HepG2 (cell line): ENCODE data around the gene ONECUT2. TPM values are rescaled to one million over a fixed set of nuclear protein-coding genes. Genes with fewer than 3 reads are reported as not detected.
A peak's percentile ranks its signal among the peaks of the same experiment; 100 is the strongest.

ENCODE experiments used
- ATF1 ChIP-seq: IDR thresholded peaks from 2 replicates; pipeline ENCODE4 v1.6.1; 2016; ENCODE audit warnings: mild to moderate bottlenecking, control low read depth
- ATF7 ChIP-seq, 2 experiments: fragments of 450-650 bp in 1 of 2; sonication (generic) in 1 of 2; formaldehyde crosslinking in 1 of 2; IDR thresholded peaks; 2 replicates each; pipeline versions ENCODE4 v1.4.0 to v1.6.1; 2016 to 2020; ENCODE audit warnings: antibody characterized with exemption in 1 of 2, mild to moderate bottlenecking in 1 of 2, missing genetic modification reagents in 1 of 2
- BCL6 ChIP-seq: IDR thresholded peaks from 2 replicates; pipeline ENCODE4 v1.6.1; 2016; ENCODE audit warnings: missing genetic modification reagents, missing compliant biosample characterization
- CREM ChIP-seq, 2 experiments: sonication (generic) in 1 of 2; formaldehyde crosslinking in 1 of 2; IDR thresholded peaks; 2 replicates each; pipeline versions ENCODE4 v1.4.0 to v1.6.1; 2016 to 2020; ENCODE audit warnings: antibody characterized with exemption in 1 of 2, mild to moderate bottlenecking in 1 of 2, missing genetic modification reagents in 1 of 2
- EP300 ChIP-seq, 3 experiments: sonication (generic) in 1 of 3; formaldehyde crosslinking in 1 of 3; IDR thresholded peaks; 2 replicates each; pipeline versions ENCODE4 v1.5.1 to v1.6.1; 2011 to 2020; ENCODE audit warnings: low read depth in 2 of 3, low read length in 2 of 3, borderline replicate concordance in 1 of 3, improper control_type of control experiment in 1 of 3, mild to moderate bottlenecking in 1 of 3, missing genetic modification reagents in 1 of 3, moderate library complexity in 1 of 3
- ESRRA ChIP-seq: sonication (generic); formaldehyde crosslinking; IDR thresholded peaks from 2 replicates; pipeline ENCODE4 v1.5.1; 2020; ENCODE audit warnings: mild to moderate bottlenecking, low read depth, missing genetic modification reagents
- FOXO1 ChIP-seq: sonication (generic); formaldehyde crosslinking; IDR thresholded peaks from 2 replicates; pipeline ENCODE4 v1.4.0; 2020; ENCODE audit warnings: missing genetic modification reagents
- GATAD2A ChIP-seq: IDR thresholded peaks from 2 replicates; pipeline ENCODE4 v1.6.1; 2016
- HDAC1 ChIP-seq: sonication (generic); formaldehyde crosslinking; IDR thresholded peaks from 2 replicates; pipeline ENCODE4 v1.5.1; 2020; ENCODE audit warnings: mild to moderate bottlenecking, missing genetic modification reagents
- NR2F2 ChIP-seq: IDR thresholded peaks from 2 replicates; pipeline ENCODE4 v1.6.1; 2012; ENCODE audit warnings: low read depth, inconsistent platforms, borderline replicate concordance
- PITX1 ChIP-seq: sonication (generic); formaldehyde crosslinking; IDR thresholded peaks from 2 replicates; pipeline ENCODE4 v1.5.1; 2020; ENCODE audit warnings: mild to moderate bottlenecking, missing genetic modification reagents
- PPARG ChIP-seq: conservative IDR thresholded peaks from 2 replicates; pipeline ENCODE4 v1.6.1; 2016; ENCODE audit warnings: missing biosample characterization, missing genetic modification reagents
- SIX1 ChIP-seq: sonication (generic); formaldehyde crosslinking; IDR thresholded peaks from 2 replicates; pipeline ENCODE4 v1.4.0; 2020; ENCODE audit warnings: missing genetic modification reagents, borderline replicate concordance
- SOX13 ChIP-seq, 3 experiments: fragments of 450-650 bp in 1 of 3; sonication (generic) in 1 of 3; formaldehyde crosslinking in 1 of 3; IDR thresholded peaks in 2 of 3; conservative IDR thresholded peaks in 1 of 3; 2 replicates each; pipeline versions ENCODE4 v1.5.0 to v1.6.1; 2016 to 2020; ENCODE audit warnings: antibody characterized with exemption in 1 of 3, mild to moderate bottlenecking in 1 of 3, missing compliant biosample characterization in 1 of 3, missing genetic modification reagents in 1 of 3, moderate library complexity in 1 of 3
- SOX5 ChIP-seq: IDR thresholded peaks from 2 replicates; pipeline ENCODE4 v1.6.1; 2016; ENCODE audit warnings: borderline replicate concordance
- STAG1 ChIP-seq: sonication (generic); formaldehyde crosslinking; IDR thresholded peaks from 2 replicates; pipeline ENCODE4 v1.4.0; 2020; ENCODE audit warnings: missing genetic modification reagents
- TEAD3 ChIP-seq: optimal IDR thresholded peaks from 2 replicates; pipeline ENCODE3; 2016; ENCODE audit warnings: borderline replicate concordance
- ZNF567 ChIP-seq: sonication (generic); formaldehyde crosslinking; IDR thresholded peaks from 2 replicates; pipeline ENCODE4 v1.8.1; 2023; ENCODE audit warnings: mild to moderate bottlenecking, missing genetic modification reagents, borderline replicate concordance
- polyA plus RNA-seq, 8 experiments: library from polyadenylated mRNA; depleted of rRNA in 3 of 8; stranded (reverse) in 7 of 8; unstranded in 1 of 8; fragments of >200 nt; fragmentation: Illumina TruSeq in 4 of 8; extraction: Trizol in 4 of 8; gene quantifications; 2 replicates each; pipeline versions ENCODE4 v1.2.1 to v1.2.3, GENCODE V29; 2011 to 2016; ENCODE audit warnings: low read depth in 4 of 8, missing spikeins in 1 of 8, mixed read lengths in 1 of 8; ENCODE audit not compliant: insufficient read depth in 1 of 8
- total RNA-seq, 5 experiments: library from RNA; depleted of rRNA; stranded (reverse); fragments of >200 nt; fragmentation: Illumina TruSeq; extraction: Trizol; gene quantifications; 2 replicates each; pipeline ENCODE4 v1.2.3, GENCODE V29; 2016; ENCODE audit warnings: low read depth in 1 of 5
- TF ChIP-seq, protein P1 (sequence below): sonication (generic); formaldehyde crosslinking; IDR thresholded peaks from 2 replicates; pipeline ENCODE4 v1.4.0; 2020; ENCODE audit warnings: missing genetic modification reagents, borderline replicate concordance
- TF ChIP-seq, protein P2 (sequence below): IDR thresholded peaks from 2 replicates; pipeline ENCODE4 v1.6.1; 2012; ENCODE audit warnings: inconsistent platforms
- TF ChIP-seq, protein P3 (sequence below): IDR thresholded peaks from 2 replicates; pipeline ENCODE4 v1.6.1; 2016
- TF ChIP-seq, protein P4 (sequence below): sonication (generic); formaldehyde crosslinking; conservative IDR thresholded peaks from 2 replicates; pipeline ENCODE4 v1.8.0; 2022; ENCODE audit warnings: mild to moderate bottlenecking, moderate library complexity, missing genetic modification reagents
- TF ChIP-seq, protein P5 (sequence below): sonication (generic); formaldehyde crosslinking; IDR thresholded peaks from 2 replicates; pipeline ENCODE4 v1.4.0; 2020; ENCODE audit warnings: missing genetic modification reagents

The ONECUT2 gene
- total and polyA plus RNA-seq, 2 of the 13 experiments (the other 11 are each of a cell fraction or from before 2014, with no cell fraction given) = 3.0 to 3.2 TPM

DNA sequence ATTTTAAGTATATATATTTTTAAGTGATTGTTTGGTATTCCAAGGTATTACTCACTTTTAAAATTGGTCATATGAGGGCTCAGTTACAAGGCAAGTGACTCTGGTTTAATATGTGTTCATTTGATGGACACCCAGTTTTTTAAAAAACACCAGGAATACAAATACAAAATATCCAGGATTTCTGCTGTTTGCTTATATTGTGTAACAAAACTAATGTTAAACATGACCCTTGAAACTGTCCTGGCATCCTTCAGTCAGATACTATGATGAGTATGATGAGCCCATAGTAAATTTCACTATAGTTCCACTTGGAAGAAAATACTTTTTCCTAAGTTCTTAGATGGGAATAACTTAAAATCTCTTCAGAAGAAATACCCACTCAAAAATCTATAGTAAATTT is 11.4 kb upstream of the ONECUT2 start (continued):
- TF ChIP-seq, protein P1, sequence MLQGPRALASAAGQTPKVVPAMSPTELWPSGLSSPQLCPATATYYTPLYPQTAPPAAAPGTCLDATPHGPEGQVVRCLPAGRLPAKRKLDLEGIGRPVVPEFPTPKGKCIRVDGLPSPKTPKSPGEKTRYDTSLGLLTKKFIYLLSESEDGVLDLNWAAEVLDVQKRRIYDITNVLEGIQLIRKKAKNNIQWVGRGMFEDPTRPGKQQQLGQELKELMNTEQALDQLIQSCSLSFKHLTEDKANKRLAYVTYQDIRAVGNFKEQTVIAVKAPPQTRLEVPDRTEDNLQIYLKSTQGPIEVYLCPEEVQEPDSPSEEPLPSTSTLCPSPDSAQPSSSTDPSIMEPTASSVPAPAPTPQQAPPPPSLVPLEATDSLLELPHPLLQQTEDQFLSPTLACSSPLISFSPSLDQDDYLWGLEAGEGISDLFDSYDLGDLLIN (CRISPR knock-in tag) = no peak
- TF ChIP-seq FOXO1 (CRISPR knock-in tag) (peak; percentile 27; the same call in 1 of the 2 replicates), BCL6 (CRISPR knock-in tag) (peak; percentile 97), PPARG (CRISPR knock-in tag) (peak; percentile 50; the same call in 1 of the 2 replicates), PITX1 (CRISPR knock-in tag) (no peak), ATF1 (peak; percentile 65; the same call in 1 of the 2 replicates), SOX13 (IDR thresholded peaks at IDR 0.05) (no peak; the same call in 1 of the 2 replicates), SOX13 (CRISPR knock-in tag; conservative IDR thresholded peaks at IDR 0.05 in 1 of 2, IDR thresholded peaks at IDR 0.05 in 1 of 2) (peak in 1 of 2 experiments; percentile 77; a peak in 2 of 4 replicates), NR2F2 (peak; percentile 40; the same call in 1 of the 2 replicates), TEAD3 (CRISPR knock-in tag) (peak; percentile 26), STAG1 (CRISPR knock-in tag) (no peak), SOX5 (CRISPR knock-in tag) (peak; percentile 67; the same call in 1 of the 2 replicates), ESRRA (CRISPR knock-in tag) (no peak), CREM (IDR thresholded peaks at IDR 0.05) (peak; percentile 63), CREM (CRISPR knock-in tag; IDR thresholded peaks at IDR 0.05) (no peak), ATF7 (IDR thresholded peaks at IDR 0.05) (no peak), ATF7 (CRISPR knock-in tag; IDR thresholded peaks at IDR 0.05) (no peak), GATAD2A (CRISPR knock-in tag) (peak; percentile 90), SIX1 (CRISPR knock-in tag) (peak; percentile 78; the same call in 1 of the 2 replicates), ZNF567 (CRISPR knock-in tag) (no peak), HDAC1 (CRISPR knock-in tag) (peak; percentile 43; the same call in 1 of the 2 replicates), EP300 (IDR thresholded peaks at IDR 0.05; ENCODE audit: low read depth in 2 of 2, low read length in 2 of 2) (peak in 1 of 2 experiments; percentile 90; a peak in 2 of 4 replicates), EP300 (CRISPR knock-in tag; IDR thresholded peaks at IDR 0.05; ENCODE audit: borderline replicate concordance) (no peak)
- TF ChIP-seq, protein P2, sequence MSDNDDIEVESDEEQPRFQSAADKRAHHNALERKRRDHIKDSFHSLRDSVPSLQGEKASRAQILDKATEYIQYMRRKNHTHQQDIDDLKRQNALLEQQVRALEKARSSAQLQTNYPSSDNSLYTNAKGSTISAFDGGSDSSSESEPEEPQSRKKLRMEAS = no peak
- TF ChIP-seq, protein P3, sequence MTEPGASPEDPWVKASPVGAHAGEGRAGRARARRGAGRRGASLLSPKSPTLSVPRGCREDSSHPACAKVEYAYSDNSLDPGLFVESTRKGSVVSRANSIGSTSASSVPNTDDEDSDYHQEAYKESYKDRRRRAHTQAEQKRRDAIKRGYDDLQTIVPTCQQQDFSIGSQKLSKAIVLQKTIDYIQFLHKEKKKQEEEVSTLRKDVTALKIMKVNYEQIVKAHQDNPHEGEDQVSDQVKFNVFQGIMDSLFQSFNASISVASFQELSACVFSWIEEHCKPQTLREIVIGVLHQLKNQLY (CRISPR knock-in tag) = peak; percentile 71; the same call in 1 of the 2 replicates
- TF ChIP-seq, protein P4, sequence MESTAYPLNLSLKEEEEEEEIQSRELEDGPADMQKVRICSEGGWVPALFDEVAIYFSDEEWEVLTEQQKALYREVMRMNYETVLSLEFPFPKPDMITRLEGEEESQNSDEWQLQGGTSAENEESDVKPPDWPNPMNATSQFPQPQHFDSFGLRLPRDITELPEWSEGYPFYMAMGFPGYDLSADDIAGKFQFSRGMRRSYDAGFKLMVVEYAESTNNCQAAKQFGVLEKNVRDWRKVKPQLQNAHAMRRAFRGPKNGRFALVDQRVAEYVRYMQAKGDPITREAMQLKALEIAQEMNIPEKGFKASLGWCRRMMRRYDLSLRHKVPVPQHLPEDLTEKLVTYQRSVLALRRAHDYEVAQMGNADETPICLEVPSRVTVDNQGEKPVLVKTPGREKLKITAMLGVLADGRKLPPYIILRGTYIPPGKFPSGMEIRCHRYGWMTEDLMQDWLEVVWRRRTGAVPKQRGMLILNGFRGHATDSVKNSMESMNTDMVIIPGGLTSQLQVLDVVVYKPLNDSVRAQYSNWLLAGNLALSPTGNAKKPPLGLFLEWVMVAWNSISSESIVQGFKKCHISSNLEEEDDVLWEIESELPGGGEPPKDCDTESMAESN (CRISPR knock-in tag) = no peak
- TF ChIP-seq, protein P5, sequence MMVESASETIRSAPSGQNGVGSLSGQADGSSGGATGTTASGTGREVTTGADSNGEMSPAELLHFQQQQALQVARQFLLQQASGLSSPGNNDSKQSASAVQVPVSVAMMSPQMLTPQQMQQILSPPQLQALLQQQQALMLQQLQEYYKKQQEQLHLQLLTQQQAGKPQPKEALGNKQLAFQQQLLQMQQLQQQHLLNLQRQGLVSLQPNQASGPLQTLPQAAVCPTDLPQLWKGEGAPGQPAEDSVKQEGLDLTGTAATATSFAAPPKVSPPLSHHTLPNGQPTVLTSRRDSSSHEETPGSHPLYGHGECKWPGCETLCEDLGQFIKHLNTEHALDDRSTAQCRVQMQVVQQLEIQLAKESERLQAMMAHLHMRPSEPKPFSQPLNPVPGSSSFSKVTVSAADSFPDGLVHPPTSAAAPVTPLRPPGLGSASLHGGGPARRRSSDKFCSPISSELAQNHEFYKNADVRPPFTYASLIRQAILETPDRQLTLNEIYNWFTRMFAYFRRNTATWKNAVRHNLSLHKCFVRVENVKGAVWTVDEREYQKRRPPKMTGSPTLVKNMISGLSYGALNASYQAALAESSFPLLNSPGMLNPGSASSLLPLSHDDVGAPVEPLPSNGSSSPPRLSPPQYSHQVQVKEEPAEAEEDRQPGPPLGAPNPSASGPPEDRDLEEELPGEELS (CRISPR knock-in tag) = 0 out of 2 replicates have a peak, but pooled peaks have one; percentile 52
